GM19193 (cell line): Measurements from ENCODE around the gene ZNF689.

Experiments used
- POLR2A ChIP-seq: IDR thresholded peaks from 4 replicates; pipeline ENCODE4 v1.6.1; 2011; ENCODE audit not compliant: insufficient read depth, insufficient read length; ENCODE audit errors: extremely low read depth

Gene ZNF689

GRCh38 chr16:30559690-30560089 lies 50.5 kb downstream of the ZNF689 start:
- TF ChIP-seq POLR2A: no peak

GRCh38 chr16:30558789-30559377 lies 51.3 kb downstream of the ZNF689 start:
- no peak for TF ChIP-seq POLR2A

GRCh38 chr16:30557957-30558788 lies 52.0 kb downstream of the ZNF689 start, which contains the start of gene ZNF764:
Gene ZNF764, minus strand, starts transcription at chr16:30558374. Its CDS starts 192 bp downstream, at chr16:30558182.
- TF ChIP-seq POLR2A: peak; percentile 61

GRCh38 chr16:30557707-30557956 lies 52.6 kb downstream of the ZNF689 start:
- TF ChIP-seq POLR2A: no peak

- no peak for TF ChIP-seq POLR2A
Observed at GRCh38 chr16:30556125-30556473, 54.1 kb downstream of the ZNF689 start.

- no peak for TF ChIP-seq POLR2A
Observed at GRCh38 chr16:30555315-30556124, 54.7 kb downstream of the ZNF689 start.

GRCh38 chr16:30554557-30555314 lies 55.5 kb downstream of the ZNF689 start:
- no peak for TF ChIP-seq POLR2A

- no peak for TF ChIP-seq POLR2A
Observed at GRCh38 chr16:30553393-30553899, 56.7 kb downstream of the ZNF689 start.

- no peak for TF ChIP-seq POLR2A
Observed at GRCh38 chr16:30552956-30553355, 57.2 kb downstream of the ZNF689 start.
